NCI-H1436 treated with DMSO at 0.1 percent for 48 hours (cell line): ENCODE data around the gene SLC4A9.
A peak's percentile ranks its signal among the peaks of the same experiment; 100 is the strongest.
"Not testable (repeated sequence)": the region's sequence is repeated elsewhere in the genome, so short reads cannot be mapped to it uniquely, and the experiment has no call there.

Experiments used
- DNase-seq: peaks from one replicate; lab custom pipeline; 2025; lab: John Stamatoyannopoulos, UW

The SLC4A9 gene

DNA sequence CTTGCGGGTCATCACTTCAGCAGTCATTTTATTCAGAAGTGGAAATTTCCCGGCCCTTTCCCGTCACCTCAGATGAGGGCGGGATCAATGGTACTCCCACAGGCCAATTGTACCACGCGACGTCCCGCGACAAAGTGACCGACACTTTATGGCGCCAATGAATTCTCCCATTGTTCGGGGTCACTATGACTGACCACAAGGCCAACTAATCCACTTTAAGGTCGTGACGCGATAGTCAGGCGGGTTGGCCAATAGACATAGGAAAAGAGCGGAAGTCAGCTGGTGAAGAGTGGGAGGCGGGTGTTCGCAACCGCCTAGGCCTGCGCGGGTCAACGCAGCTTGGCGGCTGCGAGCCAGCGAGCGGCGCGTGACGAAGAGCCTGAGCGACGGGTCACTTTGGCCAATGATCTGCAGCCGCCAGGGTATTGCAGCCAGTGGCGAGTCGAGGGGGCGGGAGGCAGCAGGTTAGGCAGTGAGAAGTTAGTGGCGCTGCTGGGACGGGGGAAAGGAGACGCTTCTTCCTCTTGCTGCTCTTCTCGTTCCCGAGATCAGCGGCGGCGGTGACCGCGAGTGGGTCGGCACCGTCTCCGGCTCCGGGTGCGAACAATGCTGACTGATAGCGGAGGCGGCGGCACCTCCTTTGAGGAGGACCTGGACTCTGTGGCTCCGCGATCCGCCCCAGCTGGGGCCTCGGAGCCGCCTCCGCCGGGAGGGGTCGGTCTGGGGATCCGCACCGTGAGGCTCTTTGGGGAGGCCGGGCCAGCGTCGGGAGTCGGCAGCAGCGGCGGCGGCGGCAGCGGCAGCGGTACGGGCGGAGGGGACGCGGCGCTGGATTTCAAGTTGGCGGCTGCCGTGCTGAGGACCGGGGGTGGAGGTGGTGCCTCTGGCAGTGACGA, 41.6 kb downstream of the SLC4A9 start, which contains the start of gene ANKHD1:
TSS of gene ANKHD1 (plus strand) at position 472 of the 896 bp plus-strand sequence. CDS start at position 607, 135 bp downstream.
- peak; percentile 99 for DNase-seq

DNA sequence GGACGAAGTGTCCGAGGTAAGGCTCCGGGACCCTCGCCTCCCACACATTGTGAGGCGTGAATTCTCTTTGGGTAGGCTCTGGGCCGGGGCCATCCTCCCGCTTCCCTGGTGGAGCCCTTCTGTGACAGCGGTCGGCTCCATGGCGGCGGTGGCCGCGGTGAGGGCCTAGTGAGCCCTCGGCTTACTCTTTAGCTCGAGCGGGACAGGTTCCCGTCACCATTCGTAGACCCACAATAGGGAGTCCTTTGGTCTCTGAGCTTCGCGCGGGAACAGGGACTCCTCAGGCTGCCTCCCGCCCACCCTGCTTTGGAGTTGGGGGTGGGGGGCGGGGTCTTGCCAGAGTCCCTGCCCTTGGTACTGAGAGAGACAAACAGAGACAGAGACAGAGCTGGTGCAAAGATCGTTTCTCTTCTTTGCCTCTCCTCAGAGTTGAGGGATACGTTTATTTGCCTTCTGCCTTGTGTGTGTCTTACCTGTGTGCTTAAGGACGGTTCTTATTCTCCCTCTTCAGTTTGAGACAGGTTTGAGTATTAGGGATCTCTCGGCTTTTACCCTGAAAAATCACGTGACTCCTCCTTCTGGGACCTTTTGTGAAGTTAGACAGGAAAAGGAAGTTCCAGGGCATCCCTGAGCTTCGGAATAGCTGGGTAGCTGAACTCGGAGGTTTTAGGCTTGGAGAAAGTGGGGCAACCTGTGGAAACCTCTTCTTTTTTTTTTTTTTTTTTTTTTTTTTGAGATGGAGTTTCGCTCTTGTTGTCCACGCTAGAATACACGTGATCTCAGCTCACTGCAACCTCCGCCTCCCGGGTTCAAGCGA, 42.5 kb downstream of the SLC4A9 start:
- no peak for DNase-seq

DNA sequence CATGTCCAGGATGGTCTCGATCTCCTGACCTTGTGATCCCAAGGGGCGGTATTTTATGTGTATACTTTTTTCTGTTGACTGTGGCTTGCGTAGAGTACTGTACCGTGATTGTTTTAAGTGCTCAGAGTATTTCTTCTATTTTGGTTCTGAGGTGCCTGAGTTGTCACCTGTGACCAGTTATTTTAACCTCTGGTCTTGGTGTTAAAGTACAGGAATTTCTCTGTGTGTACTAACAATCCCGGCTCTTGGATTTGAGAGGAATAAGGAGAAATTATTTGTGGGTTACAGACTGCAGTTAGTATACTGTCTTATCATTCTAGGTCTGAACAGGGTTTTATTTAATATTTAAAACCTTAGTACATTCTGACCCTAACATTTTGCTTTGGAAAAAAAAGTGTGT, 43.6 kb downstream of the SLC4A9 start:
- DNase-seq, result no peak

DNA sequence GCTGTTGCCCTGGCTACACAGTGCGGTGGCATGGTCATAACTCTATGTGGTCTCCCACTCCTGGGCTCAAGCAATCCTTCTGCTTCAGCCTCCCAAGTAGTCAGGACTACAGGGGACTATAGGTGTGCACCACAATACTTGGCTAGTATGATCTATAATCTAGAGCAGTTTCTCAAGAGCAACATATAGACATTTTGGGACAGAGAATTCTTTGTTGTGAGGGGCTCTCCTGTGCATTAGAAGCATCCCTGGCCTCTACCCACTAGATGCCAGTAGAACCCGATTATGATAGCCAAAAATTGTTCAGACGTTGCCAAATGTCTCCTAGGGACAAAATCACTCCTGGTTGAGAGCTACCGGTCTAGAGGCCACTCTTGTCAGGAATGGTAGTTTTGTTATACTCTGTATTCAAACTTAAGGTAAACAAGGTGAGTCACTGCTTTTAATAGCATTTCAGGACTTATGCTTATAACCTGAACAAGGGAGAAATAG, 48.8 kb downstream of the SLC4A9 start:
- DNase-seq, result no peak

DNA sequence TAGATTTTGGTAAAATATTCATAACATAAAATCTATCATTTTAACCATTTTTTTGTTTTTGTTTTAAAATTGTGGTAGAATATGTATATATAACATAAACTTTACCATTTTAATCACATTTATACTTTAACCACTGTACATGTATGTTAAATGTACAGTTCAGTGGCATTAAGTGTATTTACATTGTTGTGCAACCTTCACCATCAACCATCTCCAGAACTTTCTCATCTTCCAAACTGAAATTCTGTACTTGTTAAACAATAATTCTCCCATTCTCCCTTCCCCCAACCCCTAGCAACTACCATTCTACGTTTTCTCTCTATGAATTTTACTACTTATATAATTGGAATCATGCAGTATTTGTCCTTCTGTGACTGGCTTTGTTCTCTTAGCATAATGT, 53.2 kb downstream of the SLC4A9 start:
- no peak for DNase-seq

DNA sequence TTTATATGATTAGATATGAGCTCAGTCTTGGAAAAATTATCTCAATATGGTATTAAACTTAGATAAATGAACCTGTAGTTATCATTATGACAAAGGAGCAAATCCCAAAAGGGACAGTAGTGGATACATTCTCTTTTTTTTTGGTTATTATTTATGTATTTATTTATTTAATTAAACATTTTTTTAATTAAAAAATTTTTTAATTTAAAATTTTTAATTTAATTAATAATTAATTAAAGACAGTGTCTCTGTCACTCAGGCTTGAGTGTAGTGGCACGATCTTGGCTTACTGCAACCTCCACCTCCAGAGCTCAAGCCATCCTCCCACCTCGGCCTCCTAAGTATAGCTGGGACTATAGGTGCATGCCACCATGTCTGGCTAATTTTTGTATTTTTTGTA, 57.2 kb downstream of the SLC4A9 start:
- no peak for DNase-seq

DNA sequence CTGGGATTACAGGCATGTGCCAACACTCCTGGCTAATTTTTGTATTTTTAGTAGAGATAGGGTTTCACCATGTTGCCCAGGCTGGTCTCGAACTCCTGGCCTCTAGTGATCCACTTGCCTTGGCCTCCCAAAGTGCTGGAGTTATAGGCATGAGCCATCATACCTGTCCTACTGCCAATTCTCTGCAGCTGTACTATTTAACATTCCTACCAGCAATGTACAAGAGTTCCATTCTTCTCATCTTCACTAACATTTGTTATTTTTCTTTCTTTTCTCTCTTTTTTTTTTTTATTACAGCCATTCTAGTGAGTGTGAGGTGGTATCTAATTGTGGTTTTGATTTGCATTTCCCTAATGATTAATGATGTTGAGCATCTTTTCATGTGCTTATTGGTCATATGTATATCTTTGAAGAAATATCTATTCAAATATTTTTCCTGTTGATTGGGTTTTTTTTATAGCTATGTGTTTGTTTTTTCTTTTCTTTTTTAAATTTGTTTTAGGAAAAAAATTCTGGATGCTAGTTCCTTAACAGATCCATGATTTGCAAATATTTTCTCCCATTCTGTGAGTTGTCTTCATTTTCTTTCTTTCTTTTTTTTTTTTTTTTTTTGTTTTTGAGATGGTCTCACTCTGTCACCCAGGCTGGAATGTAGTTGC, 59.0 kb downstream of the SLC4A9 start:
- DNase-seq, result no peak

DNA sequence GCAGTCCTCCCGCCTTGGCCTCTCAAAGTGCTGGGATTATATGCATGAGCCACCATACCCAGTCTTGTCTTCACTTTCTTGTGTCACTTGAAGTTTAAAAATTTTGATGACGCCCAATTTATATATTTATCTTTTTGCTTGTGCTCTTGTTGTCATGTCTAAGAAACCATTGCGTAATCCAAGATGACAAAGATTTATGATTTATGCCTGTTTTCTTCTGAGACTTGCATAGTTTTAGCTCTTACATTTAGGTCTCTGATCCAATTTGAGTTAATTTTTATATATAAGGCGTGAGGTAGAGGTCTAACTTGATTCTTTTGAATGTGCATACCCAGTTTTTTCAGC, 60.2 kb downstream of the SLC4A9 start:
- no peak for DNase-seq

DNA sequence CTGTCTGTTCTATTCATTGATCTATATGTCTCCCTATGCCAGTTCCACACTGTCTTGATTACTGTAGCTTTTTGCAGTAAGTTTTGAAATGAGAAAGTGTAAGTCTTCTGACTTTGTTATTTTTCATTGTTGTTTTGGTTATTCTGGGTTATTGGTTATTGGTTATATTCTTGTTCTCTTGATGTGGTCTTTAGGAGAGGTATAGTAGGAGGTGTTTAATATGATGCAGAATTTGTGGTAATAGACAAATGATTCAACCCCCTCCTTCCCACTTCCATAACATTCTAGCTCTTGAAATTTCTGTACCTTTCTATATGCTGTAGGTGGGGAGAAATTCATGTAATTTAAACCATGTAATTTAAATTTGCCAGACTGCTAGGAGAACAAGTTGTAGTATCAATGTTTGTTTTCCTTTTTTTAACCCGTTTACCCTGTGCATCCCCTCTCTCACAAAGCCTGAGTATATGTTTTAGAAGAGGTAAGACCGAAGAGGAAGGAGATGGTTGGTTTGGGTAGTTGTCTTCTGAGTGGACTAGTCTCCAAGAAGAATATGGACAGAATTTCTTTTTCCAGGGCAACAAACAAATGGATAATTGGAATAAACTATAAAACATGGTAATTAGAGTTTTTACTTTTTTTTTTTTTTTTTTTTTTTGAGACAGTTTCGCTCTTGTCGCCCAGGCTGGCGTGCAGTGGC, 60.8 kb downstream of the SLC4A9 start:
- no peak for DNase-seq

DNA sequence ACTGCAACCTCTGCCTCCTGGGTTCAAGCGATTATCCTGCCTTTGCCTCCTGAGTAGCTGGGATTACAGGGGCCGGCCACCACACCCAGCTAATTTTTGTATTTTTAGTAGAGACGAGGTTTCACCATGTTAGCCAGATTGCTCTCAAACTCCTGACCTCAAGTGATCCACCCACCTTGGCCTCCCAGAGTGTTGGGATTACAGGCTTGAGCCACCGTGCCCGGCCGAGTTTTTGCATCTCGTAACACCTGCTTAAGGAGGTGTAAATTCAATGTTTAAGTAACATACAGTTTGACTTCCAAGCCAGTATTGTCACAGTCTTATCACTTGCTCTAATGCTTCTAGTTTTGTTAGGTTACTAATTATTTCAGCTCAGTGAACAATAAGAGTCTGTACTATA, 61.4 kb downstream of the SLC4A9 start:
- DNase-seq, result not testable (repeated sequence)

DNA sequence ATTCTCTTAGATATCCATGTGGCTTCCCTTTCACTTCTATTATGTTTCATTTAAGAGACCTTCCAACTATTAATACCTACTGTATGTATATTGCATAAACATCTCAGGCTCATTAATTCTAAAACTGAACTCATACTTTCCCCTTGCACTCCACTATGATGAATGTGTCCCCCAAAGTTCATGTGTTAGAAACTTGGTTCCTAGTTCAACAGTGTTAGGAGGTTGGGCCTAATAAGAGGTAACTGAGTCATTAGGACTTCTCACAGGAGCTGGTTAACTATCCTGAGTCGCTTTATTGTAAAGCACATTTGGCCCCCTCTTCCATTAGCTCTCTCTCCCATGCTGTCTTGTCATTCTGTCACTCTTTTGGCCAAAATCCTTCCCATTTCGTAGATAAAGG, 63.6 kb downstream of the SLC4A9 start:
- DNase-seq, result no peak

DNA sequence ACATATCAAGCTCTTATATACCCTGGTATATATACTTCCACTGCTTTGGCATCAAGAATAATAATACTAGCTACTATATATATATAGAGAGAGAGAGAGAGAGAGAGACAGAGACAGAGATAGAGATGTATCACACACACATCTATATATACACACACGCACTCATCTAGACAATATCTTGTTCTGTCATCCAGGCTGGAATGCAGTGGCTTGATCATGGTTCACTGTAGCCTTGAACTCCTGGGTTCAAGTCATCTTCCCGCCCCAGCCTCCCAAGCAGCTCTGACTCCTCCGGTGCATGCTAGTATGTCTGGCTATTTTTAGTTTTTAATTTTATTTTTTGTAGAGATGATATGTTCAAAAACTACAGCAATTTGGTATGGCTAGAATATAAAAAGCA, 64.1 kb downstream of the SLC4A9 start:
- no peak for DNase-seq
